Breast epithelium (tissue), 3 donors: Measurements from ENCODE around the gene ADRA2B.

ENCODE experiments used
- POLR2A ChIP-seq: fragments of 450-650 bp; IDR thresholded peaks from one replicate; pipeline ENCODE4 v1.6.1; 2016; ENCODE audit warnings: antibody characterized with exemption, mild to moderate bottlenecking, moderate library complexity
- POLR2AphosphoS5 ChIP-seq, 3 donors: sonication (generic); formaldehyde crosslinking; IDR thresholded peaks; one replicate each; pipeline ENCODE4 v1.6.1; 2017; ENCODE audit warnings: antibody characterized with exemption in 3 of 3
- TF ChIP-seq, protein P1 (sequence below), 3 donors: fragments of 450-650 bp; IDR thresholded peaks; one replicate each; pipeline ENCODE4 v1.5.1; 2016 to 2017; ENCODE audit warnings: antibody characterized with exemption in 3 of 3, mild to moderate bottlenecking in 3 of 3, moderate library complexity in 3 of 3

- TF ChIP-seq, protein P1, sequence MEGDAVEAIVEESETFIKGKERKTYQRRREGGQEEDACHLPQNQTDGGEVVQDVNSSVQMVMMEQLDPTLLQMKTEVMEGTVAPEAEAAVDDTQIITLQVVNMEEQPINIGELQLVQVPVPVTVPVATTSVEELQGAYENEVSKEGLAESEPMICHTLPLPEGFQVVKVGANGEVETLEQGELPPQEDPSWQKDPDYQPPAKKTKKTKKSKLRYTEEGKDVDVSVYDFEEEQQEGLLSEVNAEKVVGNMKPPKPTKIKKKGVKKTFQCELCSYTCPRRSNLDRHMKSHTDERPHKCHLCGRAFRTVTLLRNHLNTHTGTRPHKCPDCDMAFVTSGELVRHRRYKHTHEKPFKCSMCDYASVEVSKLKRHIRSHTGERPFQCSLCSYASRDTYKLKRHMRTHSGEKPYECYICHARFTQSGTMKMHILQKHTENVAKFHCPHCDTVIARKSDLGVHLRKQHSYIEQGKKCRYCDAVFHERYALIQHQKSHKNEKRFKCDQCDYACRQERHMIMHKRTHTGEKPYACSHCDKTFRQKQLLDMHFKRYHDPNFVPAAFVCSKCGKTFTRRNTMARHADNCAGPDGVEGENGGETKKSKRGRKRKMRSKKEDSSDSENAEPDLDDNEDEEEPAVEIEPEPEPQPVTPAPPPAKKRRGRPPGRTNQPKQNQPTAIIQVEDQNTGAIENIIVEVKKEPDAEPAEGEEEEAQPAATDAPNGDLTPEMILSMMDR (IDR thresholded peaks at IDR 0.05), result no peak
- TF ChIP-seq POLR2A, result no peak
- TF ChIP-seq POLR2AphosphoS5 (IDR thresholded peaks at IDR 0.05), result no peak
These were observed 8.3 kb upstream of the ADRA2B start for GRCh38 chr2:96124406-96125265.
